A549 (cell line): ENCODE measurements around the gene SKA3. TPM values are rescaled to one million over a fixed set of nuclear protein-coding genes. Genes with fewer than 3 reads are reported as not detected.

Experiments used
- ATAC-seq, 2 experiments: fragments of 200-7000 bp in 1 of 2; fragments of >200 bp in 1 of 2; cut with Nextera tagmentation in 1 of 2; cut with Tn5 transposase in 1 of 2; 3 replicates each; pipeline versions ENCODE4 v1.8.0 to v1.9.1; 2018 to 2020; ENCODE audit warnings: mild to moderate bottlenecking in 1 of 2, moderate library complexity in 1 of 2
- CTCF ChIA-PET: fragments of 300-600 bp; sonication (Branson Sonifier 250); formaldehyde crosslinking; extraction: SDS; loops from one replicate; lab custom pipeline; 2021; ENCODE audit warnings: antibody characterized with exemption, inconsistent platforms; lab: Yijun Ruan, JAX
- POLR2A ChIA-PET: fragments of 350-600 bp; formaldehyde crosslinking; extraction: SDS; loops from one replicate; lab custom pipeline; 2021; ENCODE audit warnings: antibody characterized with exemption, inconsistent platforms; lab: Yijun Ruan, JAX
- DNase-seq, 2 experiments: peaks; one replicate each; pipeline versions ENCODE4 v3.0.0 to v3.0.0-alpha.2; 2011 to 2016; ENCODE audit warnings: low read depth in 1 of 2, low spot score in 1 of 2
- FAIRE-seq: peaks from 2 replicates; lab custom pipeline; 2011; peaks lifted over from hg19 to GRCh38; lab: Jason Lieb, UNC
- H3K27ac ChIP-seq, 2 experiments: fragments of >200 bp; sonication (Bioruptor Twin); formaldehyde crosslinking; 3 replicates each; pipeline ENCODE4 v1.5.1; 2016 to 2017
- H3K4me1 ChIP-seq: fragments of >200 bp; sonication (Bioruptor Twin); formaldehyde crosslinking; 3 replicates; pipeline ENCODE4 v1.6.1; 2016
- H3K4me2 ChIP-seq: fragments of >200 bp; sonication (Bioruptor Twin); formaldehyde crosslinking; 3 replicates; pipeline ENCODE4 v1.6.1; 2016
- H3K4me3 ChIP-seq: fragments of >200 bp; sonication (Bioruptor Twin); formaldehyde crosslinking; 3 replicates; pipeline ENCODE4 v1.5.1; 2016
- H3K9me3 ChIP-seq: fragments of >200 bp; sonication (Bioruptor Twin); formaldehyde crosslinking; 3 replicates; pipeline ENCODE4 v1.6.1; 2016
- BHLHE40 ChIP-seq: IDR thresholded peaks from 2 replicates; pipeline ENCODE4 v1.6.1; 2012; ENCODE audit warnings: low read depth, low read length, inconsistent platforms
- EHF ChIP-seq: fragments of 250-450 bp; sonication (Bioruptor Pico); IDR thresholded peaks from 2 replicates; pipeline ENCODE4 v1.5.0; 2020; ENCODE audit warnings: mild to moderate bottlenecking
- EP300 ChIP-seq, 2 experiments: fragments of >200 bp; sonication (Bioruptor Twin); formaldehyde crosslinking; IDR thresholded peaks; 2 replicates in 1 of 2; 3 replicates in 1 of 2; pipeline ENCODE4 v1.6.1; 2016 to 2017
- FOSL2 ChIP-seq, 2 experiments: fragments of 450-650 bp in 1 of 2; fragments of >200 bp in 1 of 2; sonication (Bioruptor Twin) in 1 of 2; formaldehyde crosslinking; IDR thresholded peaks; 2 replicates each; pipeline versions ENCODE4 v1.5.0 to v1.6.1; 2016 to 2020; ENCODE audit warnings: mild to moderate bottlenecking in 1 of 2, moderate library complexity in 1 of 2
- HOXB5 ChIP-seq: fragments of 250-450 bp; sonication (Bioruptor Pico); IDR thresholded peaks from 2 replicates; pipeline ENCODE4 v1.5.0; 2020; ENCODE audit warnings: mild to moderate bottlenecking, moderate library complexity
- JUNB ChIP-seq: fragments of >200 bp; sonication (Bioruptor Twin); formaldehyde crosslinking; IDR thresholded peaks from 2 replicates; pipeline ENCODE4 v1.6.1; 2016
- KDM5A ChIP-seq: fragments of 200-600 bp; sonication (generic); IDR thresholded peaks from 2 replicates; pipeline ENCODE4 v1.6.1; 2016; ENCODE audit warnings: antibody characterized with exemption, mild to moderate bottlenecking
- NFE2L2 ChIP-seq: fragments of 150-350 bp; conservative IDR thresholded peaks from 2 replicates; pipeline ENCODE4 v1.6.1; 2014; ENCODE audit warnings: low read length
- NR3C1 ChIP-seq: fragments of >200 bp; sonication (Bioruptor Twin); formaldehyde crosslinking; IDR thresholded peaks from 3 replicates; pipeline ENCODE4 v1.6.1; 2017
- POLR2A ChIP-seq: IDR thresholded peaks from 2 replicates; pipeline ENCODE4 v1.6.1; 2012; ENCODE audit warnings: mild to moderate bottlenecking, low read length
- RAD21 ChIP-seq, 2 experiments: fragments of >200 bp in 1 of 2; sonication (Bioruptor Twin) in 1 of 2; formaldehyde crosslinking in 1 of 2; IDR thresholded peaks in 1 of 2; conservative IDR thresholded peaks in 1 of 2; 2 replicates in 1 of 2; 3 replicates in 1 of 2; pipeline ENCODE4 v1.6.1; 2012 to 2018; ENCODE audit warnings: inconsistent platforms in 1 of 2
- ZC3H11A ChIP-seq: fragments of 450-650 bp; IDR thresholded peaks from 2 replicates; pipeline ENCODE4 v1.6.1; 2014; ENCODE audit warnings: antibody characterized with exemption, mild to moderate bottlenecking
- WGBS: methylation state at CpG from one replicate; pipeline ENCODE4 v1.1.6; 2017; ENCODE audit errors: missing lambda C conversion rate; 5-methylcytosine and 5-hydroxymethylcytosine counted together
- polyA plus RNA-seq, 4 experiments: library from polyadenylated mRNA; depleted of rRNA in 3 of 4; stranded (reverse); fragments of >200 nt; fragmentation: RNase III in 1 of 4; extraction: RNeasy Plus Mini Kit Qiagen cat#74134 plus additional on column Dnase treatment in 1 of 4; gene quantifications; 2 replicates in 3 of 4; 3 replicates in 1 of 4; pipeline ENCODE4 v1.2.3, GENCODE V29; 2011 to 2017
- TF ChIP-seq, protein P1 (sequence below): fragments of >200 bp; sonication (Bioruptor Twin); formaldehyde crosslinking; IDR thresholded peaks from 2 replicates; pipeline ENCODE4 v1.6.1; 2016
- TF ChIP-seq, protein P2 (sequence below): fragments of >200 bp; sonication (Bioruptor Twin); formaldehyde crosslinking; IDR thresholded peaks from 3 replicates; pipeline ENCODE4 v1.6.1; 2016
- TF ChIP-seq, protein P3 (sequence below): fragments of >200 bp; sonication (Bioruptor Twin); formaldehyde crosslinking; IDR thresholded peaks from 3 replicates; pipeline ENCODE4 v1.5.1; 2016
- TF ChIP-seq, protein P4 (sequence below): fragments of 200-600 bp; sonication (generic); IDR thresholded peaks from 2 replicates; pipeline ENCODE4 v1.6.1; 2016; ENCODE audit warnings: antibody characterized with exemption, mild to moderate bottlenecking, moderate library complexity

SKA3 gene
- polyA plus RNA-seq, 2 of the 4 experiments (the other 2 are of a cell fraction): 13.5 to 19.2 TPM

DNA sequence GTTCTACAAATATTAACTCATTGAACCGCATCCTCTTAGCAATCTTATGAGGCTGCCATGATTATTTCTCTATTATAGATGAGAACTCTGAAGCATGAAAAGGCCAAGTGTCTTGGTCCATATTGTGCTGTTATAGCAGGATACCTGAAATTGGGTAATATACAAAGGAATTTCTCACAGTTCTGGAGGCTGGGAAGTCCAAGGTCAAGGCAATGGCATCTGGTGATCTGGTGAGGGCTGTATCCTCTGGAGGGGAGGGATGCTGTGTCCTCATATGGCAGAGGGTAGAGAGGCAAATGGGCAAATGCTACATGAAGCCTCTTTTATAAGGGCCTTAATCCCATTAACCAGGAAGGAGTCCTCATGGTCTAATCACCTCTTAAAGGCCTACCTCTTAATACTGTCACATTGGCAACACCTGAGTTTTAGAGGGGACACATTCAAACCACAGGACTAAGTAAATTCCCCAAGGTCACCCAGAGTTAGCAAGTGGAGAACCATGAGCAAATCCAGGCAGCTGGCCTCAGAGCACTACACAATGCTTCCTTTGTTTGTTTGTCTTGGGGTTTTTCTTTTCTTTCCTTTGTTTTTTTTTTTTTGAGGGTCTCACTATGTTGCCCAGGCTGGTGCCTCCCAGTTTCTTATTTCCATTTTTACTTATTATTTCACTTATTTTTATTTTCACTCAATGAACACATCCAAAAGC, 59.1 kb downstream of the SKA3 start:
- ATAC-seq: no peak
- H3K9me3 ChIP-seq: no peaks in the 10 kb centered on the region
- no peak for DNase-seq
- FAIRE-seq: no peak
- H3K27ac ChIP-seq: no peak overlapping the region
- POLR2A ChIA-PET: no interaction called here
- no peak overlapping the region for H3K4me2 ChIP-seq
- H3K4me1 ChIP-seq: no peaks in the 10 kb centered on the region
- CTCF ChIA-PET: interaction anchor here (2.6 kb wide), 1 partner anchor 15 kb away, joined by 7 read pairs; no protein-coding TSS in a partner anchor
- 100% methylated on average over 1 of the region's 1 CpG for WGBS
- H3K4me3 ChIP-seq: no peak overlapping the region
- TF ChIP-seq JUNB (no peak), EHF (CRISPR knock-in tag) (no peak), ZC3H11A (no peak), NR3C1 (no peak)
- TF ChIP-seq, protein P1, sequence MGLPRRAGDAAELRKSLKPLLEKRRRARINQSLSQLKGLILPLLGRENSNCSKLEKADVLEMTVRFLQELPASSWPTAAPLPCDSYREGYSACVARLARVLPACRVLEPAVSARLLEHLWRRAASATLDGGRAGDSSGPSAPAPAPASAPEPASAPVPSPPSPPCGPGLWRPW: no peak
- TF ChIP-seq, protein P2, sequence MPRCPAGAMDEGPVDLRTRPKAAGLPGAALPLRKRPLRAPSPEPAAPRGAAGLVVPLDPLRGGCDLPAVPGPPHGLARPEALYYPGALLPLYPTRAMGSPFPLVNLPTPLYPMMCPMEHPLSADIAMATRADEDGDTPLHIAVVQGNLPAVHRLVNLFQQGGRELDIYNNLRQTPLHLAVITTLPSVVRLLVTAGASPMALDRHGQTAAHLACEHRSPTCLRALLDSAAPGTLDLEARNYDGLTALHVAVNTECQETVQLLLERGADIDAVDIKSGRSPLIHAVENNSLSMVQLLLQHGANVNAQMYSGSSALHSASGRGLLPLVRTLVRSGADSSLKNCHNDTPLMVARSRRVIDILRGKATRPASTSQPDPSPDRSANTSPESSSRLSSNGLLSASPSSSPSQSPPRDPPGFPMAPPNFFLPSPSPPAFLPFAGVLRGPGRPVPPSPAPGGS: no peak

DNA sequence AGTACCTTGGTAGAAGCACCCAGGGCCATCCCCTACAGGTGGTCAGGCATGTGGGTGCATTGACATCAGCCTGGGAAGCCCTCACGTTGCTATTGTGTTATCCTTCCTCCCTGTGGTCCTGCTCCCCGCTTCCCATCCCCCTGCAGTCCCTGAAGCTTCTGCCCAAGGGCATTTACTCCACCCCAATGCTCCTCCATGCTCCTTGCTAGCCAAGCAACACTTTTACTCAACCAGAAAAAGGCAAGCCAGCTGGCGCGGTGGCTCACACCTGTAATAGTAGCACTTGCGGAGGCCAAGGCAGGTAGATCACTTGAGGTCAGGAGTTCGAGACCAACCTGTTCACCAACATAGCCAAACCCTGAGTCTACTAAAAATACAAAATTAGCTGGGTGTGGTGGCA, 60.2 kb downstream of the SKA3 start:
- ChIA-PET POLR2A (no interaction called here), CTCF (no interaction called here)
- Histone ChIP-seq H3K4me1 (no peaks in the 10 kb centered on the region), H3K4me2 (no peak overlapping the region), H3K27ac (no peak overlapping the region), H3K4me3 (no peak overlapping the region), H3K9me3 (no peaks in the 10 kb centered on the region)
- no peak for ATAC-seq
- WGBS: 65% methylated on average over 6 of the region's 6 CpGs
- FAIRE-seq: no peak
- DNase-seq: no peak
- TF ChIP-seq BHLHE40: no peak

DNA sequence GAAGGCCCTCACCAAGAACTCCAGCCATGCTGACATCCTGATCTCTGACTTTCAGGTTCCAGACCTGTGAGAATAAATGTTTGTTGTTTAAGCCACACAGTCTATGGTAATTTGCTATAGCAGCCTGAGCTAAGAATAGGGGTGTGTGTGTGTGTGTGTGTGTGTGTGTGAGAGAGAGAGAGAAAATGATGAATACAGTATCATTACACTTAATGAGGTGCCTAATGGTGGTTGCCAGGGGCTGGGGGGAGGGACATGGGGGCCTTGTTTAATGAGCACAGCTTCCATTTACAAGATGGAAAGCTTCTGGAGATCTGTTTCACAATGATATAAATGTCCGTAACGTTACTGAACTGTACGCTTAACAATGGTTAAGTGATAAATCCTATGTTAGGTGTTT, 61.1 kb downstream of the SKA3 start:
- no peak for TF ChIP-seq BHLHE40
- TF ChIP-seq KDM5A: no peak
- TF ChIP-seq, protein P3, sequence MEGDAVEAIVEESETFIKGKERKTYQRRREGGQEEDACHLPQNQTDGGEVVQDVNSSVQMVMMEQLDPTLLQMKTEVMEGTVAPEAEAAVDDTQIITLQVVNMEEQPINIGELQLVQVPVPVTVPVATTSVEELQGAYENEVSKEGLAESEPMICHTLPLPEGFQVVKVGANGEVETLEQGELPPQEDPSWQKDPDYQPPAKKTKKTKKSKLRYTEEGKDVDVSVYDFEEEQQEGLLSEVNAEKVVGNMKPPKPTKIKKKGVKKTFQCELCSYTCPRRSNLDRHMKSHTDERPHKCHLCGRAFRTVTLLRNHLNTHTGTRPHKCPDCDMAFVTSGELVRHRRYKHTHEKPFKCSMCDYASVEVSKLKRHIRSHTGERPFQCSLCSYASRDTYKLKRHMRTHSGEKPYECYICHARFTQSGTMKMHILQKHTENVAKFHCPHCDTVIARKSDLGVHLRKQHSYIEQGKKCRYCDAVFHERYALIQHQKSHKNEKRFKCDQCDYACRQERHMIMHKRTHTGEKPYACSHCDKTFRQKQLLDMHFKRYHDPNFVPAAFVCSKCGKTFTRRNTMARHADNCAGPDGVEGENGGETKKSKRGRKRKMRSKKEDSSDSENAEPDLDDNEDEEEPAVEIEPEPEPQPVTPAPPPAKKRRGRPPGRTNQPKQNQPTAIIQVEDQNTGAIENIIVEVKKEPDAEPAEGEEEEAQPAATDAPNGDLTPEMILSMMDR: no peak
- TF ChIP-seq, protein P1: no peak
- TF ChIP-seq, protein P2: no peak
- no peak for TF ChIP-seq EP300 (IDR thresholded peaks at IDR 0.05)
- TF ChIP-seq RAD21 (conservative IDR thresholded peaks at IDR 0.05 in 1 of 2, IDR thresholded peaks at IDR 0.05 in 1 of 2): no peak
- no peak for TF ChIP-seq EHF (CRISPR knock-in tag)
- TF ChIP-seq HOXB5 (CRISPR knock-in tag): no peak
- TF ChIP-seq NFE2L2: no peak
- TF ChIP-seq FOSL2 (IDR thresholded peaks at IDR 0.05): no peak
- no peak for TF ChIP-seq FOSL2 (CRISPR knock-in tag; IDR thresholded peaks at IDR 0.05)
- no peak for TF ChIP-seq POLR2A
- TF ChIP-seq, protein P4, sequence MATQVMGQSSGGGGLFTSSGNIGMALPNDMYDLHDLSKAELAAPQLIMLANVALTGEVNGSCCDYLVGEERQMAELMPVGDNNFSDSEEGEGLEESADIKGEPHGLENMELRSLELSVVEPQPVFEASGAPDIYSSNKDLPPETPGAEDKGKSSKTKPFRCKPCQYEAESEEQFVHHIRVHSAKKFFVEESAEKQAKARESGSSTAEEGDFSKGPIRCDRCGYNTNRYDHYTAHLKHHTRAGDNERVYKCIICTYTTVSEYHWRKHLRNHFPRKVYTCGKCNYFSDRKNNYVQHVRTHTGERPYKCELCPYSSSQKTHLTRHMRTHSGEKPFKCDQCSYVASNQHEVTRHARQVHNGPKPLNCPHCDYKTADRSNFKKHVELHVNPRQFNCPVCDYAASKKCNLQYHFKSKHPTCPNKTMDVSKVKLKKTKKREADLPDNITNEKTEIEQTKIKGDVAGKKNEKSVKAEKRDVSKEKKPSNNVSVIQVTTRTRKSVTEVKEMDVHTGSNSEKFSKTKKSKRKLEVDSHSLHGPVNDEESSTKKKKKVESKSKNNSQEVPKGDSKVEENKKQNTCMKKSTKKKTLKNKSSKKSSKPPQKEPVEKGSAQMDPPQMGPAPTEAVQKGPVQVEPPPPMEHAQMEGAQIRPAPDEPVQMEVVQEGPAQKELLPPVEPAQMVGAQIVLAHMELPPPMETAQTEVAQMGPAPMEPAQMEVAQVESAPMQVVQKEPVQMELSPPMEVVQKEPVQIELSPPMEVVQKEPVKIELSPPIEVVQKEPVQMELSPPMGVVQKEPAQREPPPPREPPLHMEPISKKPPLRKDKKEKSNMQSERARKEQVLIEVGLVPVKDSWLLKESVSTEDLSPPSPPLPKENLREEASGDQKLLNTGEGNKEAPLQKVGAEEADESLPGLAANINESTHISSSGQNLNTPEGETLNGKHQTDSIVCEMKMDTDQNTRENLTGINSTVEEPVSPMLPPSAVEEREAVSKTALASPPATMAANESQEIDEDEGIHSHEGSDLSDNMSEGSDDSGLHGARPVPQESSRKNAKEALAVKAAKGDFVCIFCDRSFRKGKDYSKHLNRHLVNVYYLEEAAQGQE: no peak
- FAIRE-seq (no peak), DNase-seq (no peak), ATAC-seq (no peak)
- H3K4me3 ChIP-seq: no peak overlapping the region
- H3K9me3 ChIP-seq: no peaks in the 10 kb centered on the region
- no peak overlapping the region for H3K27ac ChIP-seq
- H3K4me1 ChIP-seq: no peaks in the 10 kb centered on the region
- CTCF ChIA-PET: no interaction called here
- H3K4me2 ChIP-seq: no peak overlapping the region
- 81% methylated on average over 3 of the region's 3 CpGs for WGBS
- POLR2A ChIA-PET: no interaction called here
